Peyer's patch (tissue), 4 donors: Measurements from ENCODE around the gene DFFA. TPM values are rescaled to one million over a fixed set of nuclear protein-coding genes. Genes with fewer than 3 reads are reported as not detected.
"Not testable (repeated sequence)": the region's sequence is repeated elsewhere in the genome, so short reads cannot be mapped to it uniquely, and the experiment has no call there.

Source experiments
- DNase-seq, 3 donors: peaks; one replicate each; pipeline ENCODE4 v3.0.0-alpha.2; 2017 to 2019
- H3K27ac ChIP-seq, 4 donors: fragments of 200-600 bp; sonication (generic); one replicate each; pipeline ENCODE4 v1.5.1; 2016 to 2019
- H3K27me3 ChIP-seq, 2 donors: fragments of 200-600 bp; sonication (generic); one replicate each; pipeline ENCODE4 v1.5.1; 2019
- H3K36me3 ChIP-seq, 3 donors: fragments of 200-600 bp; sonication (generic); one replicate each; pipeline ENCODE4 v1.5.1; 2016 to 2019
- H3K4me1 ChIP-seq, 4 donors: fragments of 200-600 bp; sonication (generic); one replicate each; pipeline ENCODE4 v1.5.1; 2016 to 2019
- H3K4me3 ChIP-seq, 4 donors: fragments of 200-600 bp; sonication (generic); 1 replicate in 3 of 4; 2 replicates in 1 of 4; pipeline ENCODE4 v1.5.1; 2016 to 2019; ENCODE audit warnings: mild to moderate bottlenecking in 1 of 4
- H3K9me3 ChIP-seq, 4 donors: fragments of 200-600 bp; sonication (generic); one replicate each; pipeline ENCODE4 v1.5.1; 2016 to 2019; ENCODE audit warnings: mild to moderate bottlenecking in 1 of 4
- CTCF ChIP-seq, 6 experiments: fragments of 450-650 bp in 4 of 6; fragments of 200-600 bp in 2 of 6; sonication (generic) in 1 of 6; IDR thresholded peaks; one replicate each; pipeline ENCODE4 v1.5.1; 2017 to 2019; ENCODE audit warnings: antibody characterized with exemption in 6 of 6, mild to moderate bottlenecking in 3 of 6, moderate library complexity in 1 of 6
- POLR2A ChIP-seq, 2 donors: fragments of 450-650 bp; IDR thresholded peaks; one replicate each; pipeline ENCODE4 v1.5.1; 2017; ENCODE audit warnings: antibody characterized with exemption in 2 of 2, mild to moderate bottlenecking in 2 of 2, moderate library complexity in 2 of 2
- total RNA-seq, 4 donors: library from RNA; depleted of rRNA; stranded (reverse); fragments of >200 nt; gene quantifications; one replicate each; pipeline ENCODE4 v1.1.0, GENCODE V29; 2016

Gene DFFA
- total RNA-seq, 4 donors from 2014 or later: 13.1 to 25.0 (median 21.9) TPM

GRCh38 chr1:10425826-10426534 lies 46.3 kb downstream of the DFFA start:
- H3K9me3 ChIP-seq, H3K36me3 ChIP-seq, H3K27ac ChIP-seq, H3K27me3 ChIP-seq, DNase-seq, H3K4me3 ChIP-seq: not testable (repeated sequence)
- peak in 1 of 2 donors; percentile 48 for TF ChIP-seq POLR2A (IDR thresholded peaks at IDR 0.05)
- peaks cover 0 to 13% (median 5%) of the 10 kb centered on the region in 4 donors for H3K4me1 ChIP-seq

GRCh38 chr1:10424651-10425050 lies 47.7 kb downstream of the DFFA start:
- H3K27me3 ChIP-seq: no peaks in the 10 kb centered on the region
- peak in 2 of 3 donors; percentile 57 to 75 for DNase-seq
- no peak for TF ChIP-seq POLR2A (IDR thresholded peaks at IDR 0.05)
- no peak for TF ChIP-seq CTCF (IDR thresholded peaks at IDR 0.05)
- no peaks in the 10 kb centered on the region for H3K9me3 ChIP-seq
- no peak overlapping the region for H3K4me3 ChIP-seq
- peaks cover 0 to 8% (median 1%) of the 10 kb centered on the region in 4 donors for H3K4me1 ChIP-seq
- H3K36me3 ChIP-seq: peaks cover 0 to 18% (median 0%) of the 10 kb centered on the region in 3 donors
- H3K27ac ChIP-seq: no peak overlapping the region

GRCh38 chr1:10424034-10424433 lies 48.3 kb downstream of the DFFA start:
- no peak for TF ChIP-seq POLR2A (IDR thresholded peaks at IDR 0.05)
- TF ChIP-seq CTCF (IDR thresholded peaks at IDR 0.05): no peak

GRCh38 chr1:10421637-10422036 lies 50.7 kb downstream of the DFFA start:
- Histone ChIP-seq H3K36me3 (peaks cover 0 to 48% (median 0%) of the 10 kb centered on the region in 3 donors), H3K9me3 (no peaks in the 10 kb centered on the region), H3K27ac (no peak overlapping the region), H3K4me1 (no peaks in the 10 kb centered on the region), H3K27me3 (no peaks in the 10 kb centered on the region), H3K4me3 (no peak overlapping the region)
- TF ChIP-seq POLR2A (IDR thresholded peaks at IDR 0.05) (no peak), CTCF (IDR thresholded peaks at IDR 0.05) (no peak)
- no peak for DNase-seq

More at GRCh38 chr1:10424034-10424433, 48.3 kb downstream of the DFFA start:
- Histone ChIP-seq H3K4me3 (no peak overlapping the region), H3K27me3 (no peaks in the 10 kb centered on the region), H3K36me3 (peaks cover 0 to 24% (median 0%) of the 10 kb centered on the region in 3 donors), H3K27ac (no peak overlapping the region), H3K4me1 (peaks cover 0 to 6% (median 0%) of the 10 kb centered on the region in 4 donors), H3K9me3 (no peaks in the 10 kb centered on the region)
- peak in 1 of 3 donors; percentile 49 for DNase-seq

- Histone ChIP-seq H3K36me3 (peaks cover 0 to 71% (median 0%) of the 10 kb centered on the region in 3 donors), H3K27me3 (no peaks in the 10 kb centered on the region), H3K4me1 (no peaks in the 10 kb centered on the region), H3K9me3 (no peaks in the 10 kb centered on the region), H3K27ac (no peak overlapping the region), H3K4me3 (no peak overlapping the region)
- TF ChIP-seq CTCF (IDR thresholded peaks at IDR 0.05) (no peak), POLR2A (IDR thresholded peaks at IDR 0.05) (no peak)
- DNase-seq: no peak
Observed at GRCh38 chr1:10419351-10419750, 53.0 kb downstream of the DFFA start.

GRCh38 chr1:10418741-10419140 lies 53.6 kb downstream of the DFFA start:
- not testable (repeated sequence) for H3K27me3 ChIP-seq, DNase-seq, H3K9me3 ChIP-seq, H3K4me3 ChIP-seq, H3K4me1 ChIP-seq, H3K27ac ChIP-seq
- peaks cover 0 to 77% (median 0%) of the 10 kb centered on the region in 3 donors for H3K36me3 ChIP-seq

- not testable (repeated sequence) for DNase-seq, H3K9me3 ChIP-seq, H3K4me1 ChIP-seq, H3K27me3 ChIP-seq, H3K4me3 ChIP-seq, H3K27ac ChIP-seq
- H3K36me3 ChIP-seq: peaks cover 0 to 100% (median 0%) of the 10 kb centered on the region in 3 donors
Observed at GRCh38 chr1:10415967-10416366, 56.4 kb downstream of the DFFA start.
